ENCODE data around the gene PKM.

The PKM gene

DNA sequence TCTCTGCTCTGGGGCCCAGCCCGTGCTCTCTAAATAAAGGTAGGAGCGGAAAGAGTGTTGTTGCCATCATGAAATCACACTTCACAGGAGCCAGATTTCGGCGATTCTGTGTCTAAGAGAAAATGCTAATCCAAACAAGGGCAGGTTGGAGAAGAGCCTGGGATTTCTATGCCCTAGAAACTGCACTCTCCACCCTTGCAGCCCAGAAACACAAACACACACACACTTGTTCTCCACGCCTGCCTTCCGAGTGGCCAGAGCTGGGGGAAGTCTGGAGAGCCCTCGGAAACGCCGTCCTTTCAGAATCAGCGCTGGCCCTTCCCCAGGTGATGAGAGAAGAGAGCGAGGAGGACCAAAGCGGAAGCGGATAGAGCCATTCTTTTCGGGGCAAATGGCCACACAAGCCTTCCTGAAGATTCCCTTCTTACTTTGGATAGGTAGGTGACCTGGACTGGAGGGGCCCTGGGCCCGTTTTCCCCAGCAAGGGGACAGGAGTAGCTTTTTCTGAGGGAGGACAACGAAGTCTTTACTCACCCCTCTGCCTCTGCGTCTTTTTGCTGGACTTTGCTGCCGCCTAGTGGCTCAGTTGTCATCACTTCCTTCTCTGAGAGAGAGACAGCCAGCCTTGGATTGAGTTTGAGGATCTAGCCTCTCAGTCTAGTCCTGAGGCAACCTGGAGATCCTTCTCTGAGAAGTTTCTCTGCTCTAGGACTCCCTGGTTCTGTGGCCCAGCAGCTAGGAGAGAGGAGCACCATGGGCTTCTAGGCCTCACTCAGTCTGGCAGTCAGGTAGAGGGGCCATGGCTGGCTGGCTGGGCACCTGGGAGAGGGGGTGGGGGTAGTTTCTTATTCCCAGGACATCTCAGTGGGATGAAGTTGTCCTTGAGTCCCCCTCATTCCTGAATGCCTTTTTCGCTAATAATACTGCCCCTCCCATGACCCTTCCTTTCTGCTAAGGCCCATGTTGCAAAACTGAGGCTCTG, 75.1 kb downstream of the PKM start:
- no peak overlapping the region for H4K91ac ChIP-seq (ENCODE audit: low read length)
- no peak overlapping the region for H2AFZ ChIP-seq (ENCODE audit: low read depth, low read length)
- H3K36me3 ChIP-seq (ENCODE audit: control insufficient read depth in 1 of 2, insufficient read depth in 2 of 2, low read depth in 1 of 2, low read length in 2 of 2), result no peaks in the 10 kb centered on the region
- peaks cover 2% of the 10 kb centered on the region for H3K79me1 ChIP-seq (replicated peaks; ENCODE audit: low read length, poor library complexity, severe bottlenecking)
- peaks cover 0 to 8% of the 10 kb centered on the region in 2 experiments for H3K27me3 ChIP-seq (ENCODE audit: control insufficient read depth in 1 of 2, insufficient read depth in 1 of 2, low read length in 2 of 2)
- H3K27ac ChIP-seq (ENCODE audit: low read length, poor library complexity, severe bottlenecking), result peak overlapping the region; percentile 60
- peak overlapping the region; percentile 2 for H3K4me2 ChIP-seq (ENCODE audit: low read length, poor library complexity, severe bottlenecking)
- H3K4ac ChIP-seq (ENCODE audit: low read depth in 1 of 2, low read length in 2 of 2), result no peak overlapping the region
- 45% methylated on average over 19 of the region's 19 CpGs for WGBS
- no peak overlapping the region for H2BK120ac ChIP-seq (ENCODE audit: low read depth, low read length)
- H3K4me3 ChIP-seq (ENCODE audit: insufficient read depth in 1 of 2, low read depth in 1 of 2, low read length in 2 of 2), result peak overlapping the region; percentile 18 to 84
- H2BK5ac ChIP-seq (ENCODE audit: low read depth, low read length, poor library complexity, severe bottlenecking), result peak overlapping the region; percentile 83
- H3K9ac ChIP-seq (ENCODE audit: low read length), result peak overlapping the region; percentile 76
- no peak overlapping the region for H3K14ac ChIP-seq (ENCODE audit: low read length in 2 of 2)
- DNase-seq, result peak; percentile 81
- peaks cover 16% of the 10 kb centered on the region for H3K4me1 ChIP-seq (ENCODE audit: control insufficient read depth, insufficient read depth, low read depth, low read length)
- no peak overlapping the region for H2BK15ac ChIP-seq (ENCODE audit: low read depth, poor library complexity, severe bottlenecking)
- peak overlapping the region in 1 of 2 experiments; percentile 23 for H2BK12ac ChIP-seq (ENCODE audit: low read length in 2 of 2)
- H4K8ac ChIP-seq (ENCODE audit: low read length), result no peak overlapping the region
- H3K18ac ChIP-seq (ENCODE audit: low read depth in 1 of 2, low read length in 2 of 2), result no peak overlapping the region
- no peaks in the 10 kb centered on the region for H3K9me3 ChIP-seq (ENCODE audit: control insufficient read depth, low read length)
- peak overlapping the region; percentile 63 for H2AK5ac ChIP-seq (ENCODE audit: low read length, severe bottlenecking)
- no peak overlapping the region for H3K23ac ChIP-seq (ENCODE audit: low read length in 2 of 2)

DNA sequence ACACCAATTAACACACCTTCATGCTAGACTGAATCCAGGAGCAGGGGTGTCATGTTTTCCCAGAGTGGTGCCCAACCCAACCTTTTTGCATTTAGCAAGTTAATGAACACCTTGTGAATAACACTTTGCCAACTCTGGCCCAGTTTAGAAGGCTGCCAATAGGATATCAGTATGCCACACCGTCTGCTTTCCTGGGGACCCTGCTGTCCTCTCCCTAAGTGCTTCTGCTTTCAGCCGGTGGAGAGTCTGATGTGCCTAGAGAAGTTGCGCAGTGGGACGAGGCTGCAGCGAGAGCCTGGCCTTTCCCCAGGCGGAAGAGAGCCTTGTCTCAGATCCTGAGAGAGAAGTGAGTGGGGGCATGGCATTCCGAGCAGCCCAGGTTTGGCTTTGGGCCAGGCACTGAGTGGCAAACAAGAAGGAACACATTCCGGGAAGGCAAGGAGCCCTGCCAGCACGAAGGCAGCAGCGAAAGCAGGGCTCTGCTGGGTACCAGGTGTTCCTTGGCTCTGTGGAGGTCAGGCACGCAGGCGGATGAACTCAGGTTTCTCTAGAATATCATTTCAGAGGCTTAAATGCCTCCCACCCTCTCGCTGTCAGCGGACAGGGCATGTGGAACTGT, 75.9 kb downstream of the PKM start:
- peak overlapping the region; percentile 83 for H2BK5ac ChIP-seq (ENCODE audit: low read depth, low read length, poor library complexity, severe bottlenecking)
- no peak overlapping the region for H2BK15ac ChIP-seq (ENCODE audit: low read depth, poor library complexity, severe bottlenecking)
- peaks cover 2% of the 10 kb centered on the region for H3K79me1 ChIP-seq (replicated peaks; ENCODE audit: low read length, poor library complexity, severe bottlenecking)
- peaks cover 0 to 8% of the 10 kb centered on the region in 2 experiments for H3K27me3 ChIP-seq (ENCODE audit: control insufficient read depth in 1 of 2, insufficient read depth in 1 of 2, low read length in 2 of 2)
- H3K9me3 ChIP-seq (ENCODE audit: control insufficient read depth, low read length), result no peaks in the 10 kb centered on the region
- H4K91ac ChIP-seq (ENCODE audit: low read length), result no peak overlapping the region
- H3K4me2 ChIP-seq (ENCODE audit: low read length, poor library complexity, severe bottlenecking), result peak overlapping the region; percentile 2
- H3K14ac ChIP-seq (ENCODE audit: low read length in 2 of 2), result no peak overlapping the region
- H3K36me3 ChIP-seq (ENCODE audit: control insufficient read depth in 1 of 2, insufficient read depth in 2 of 2, low read depth in 1 of 2, low read length in 2 of 2), result no peaks in the 10 kb centered on the region
- H3K18ac ChIP-seq (ENCODE audit: low read depth in 1 of 2, low read length in 2 of 2), result no peak overlapping the region
- H2AK5ac ChIP-seq (ENCODE audit: low read length, severe bottlenecking), result no peak overlapping the region
- H2AFZ ChIP-seq (ENCODE audit: low read depth, low read length), result no peak overlapping the region
- H3K4ac ChIP-seq (ENCODE audit: low read depth in 1 of 2, low read length in 2 of 2), result no peak overlapping the region
- WGBS, result 81% methylated on average over 14 of the region's 14 CpGs
- peak overlapping the region; percentile 76 for H3K9ac ChIP-seq (ENCODE audit: low read length)
- no peak overlapping the region for H3K23ac ChIP-seq (ENCODE audit: low read length in 2 of 2)
- peak; percentile 11 for DNase-seq
- H3K27ac ChIP-seq (ENCODE audit: low read length, poor library complexity, severe bottlenecking), result peak overlapping the region; percentile 60
- H2BK12ac ChIP-seq (ENCODE audit: low read length in 2 of 2), result no peak overlapping the region
- H4K8ac ChIP-seq (ENCODE audit: low read length), result no peak overlapping the region
- peaks cover 16% of the 10 kb centered on the region for H3K4me1 ChIP-seq (ENCODE audit: control insufficient read depth, insufficient read depth, low read depth, low read length)
- H2BK120ac ChIP-seq (ENCODE audit: low read depth, low read length), result no peak overlapping the region
- H3K4me3 ChIP-seq (ENCODE audit: insufficient read depth in 1 of 2, low read depth in 1 of 2, low read length in 2 of 2), result peak overlapping the region in 1 of 2 experiments; percentile 84

DNA sequence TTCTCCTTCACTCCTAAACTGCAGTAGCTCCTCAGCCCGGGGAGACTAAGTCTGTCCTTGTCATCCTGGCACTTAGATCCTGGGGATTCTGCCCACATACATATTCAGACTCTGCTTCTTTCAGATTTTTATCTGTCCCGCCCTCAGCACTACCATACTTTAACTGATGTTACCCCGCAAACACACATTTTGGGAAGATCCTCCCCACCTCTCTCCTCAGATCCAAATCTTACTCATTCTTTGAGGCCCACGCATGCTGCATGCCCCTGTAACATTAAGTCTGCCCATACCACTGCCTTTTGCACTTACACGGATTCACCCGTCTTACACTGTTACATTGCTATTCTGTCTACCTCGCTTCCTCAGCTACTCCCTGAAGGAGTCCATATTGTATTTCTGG, 76.7 kb downstream of the PKM start:
- H3K4me3 ChIP-seq (ENCODE audit: insufficient read depth in 1 of 2, low read depth in 1 of 2, low read length in 2 of 2), result no peak overlapping the region
- H2AFZ ChIP-seq (ENCODE audit: low read depth, low read length), result no peak overlapping the region
- peaks cover 16% of the 10 kb centered on the region for H3K4me1 ChIP-seq (ENCODE audit: control insufficient read depth, insufficient read depth, low read depth, low read length)
- no peak overlapping the region for H3K23ac ChIP-seq (ENCODE audit: low read length in 2 of 2)
- H2BK12ac ChIP-seq (ENCODE audit: low read length in 2 of 2), result no peak overlapping the region
- no peak overlapping the region for H3K4ac ChIP-seq (ENCODE audit: low read depth in 1 of 2, low read length in 2 of 2)
- no peaks in the 10 kb centered on the region for H3K9me3 ChIP-seq (ENCODE audit: control insufficient read depth, low read length)
- H3K27me3 ChIP-seq (ENCODE audit: control insufficient read depth in 1 of 2, insufficient read depth in 1 of 2, low read length in 2 of 2), result peaks cover 0 to 8% of the 10 kb centered on the region in 2 experiments
- H3K27ac ChIP-seq (ENCODE audit: low read length, poor library complexity, severe bottlenecking), result peak overlapping the region; percentile 1
- 95% methylated on average over 7 of the region's 7 CpGs for WGBS
- H3K36me3 ChIP-seq (ENCODE audit: control insufficient read depth in 1 of 2, insufficient read depth in 2 of 2, low read depth in 1 of 2, low read length in 2 of 2), result no peaks in the 10 kb centered on the region
- H2BK5ac ChIP-seq (ENCODE audit: low read depth, low read length, poor library complexity, severe bottlenecking), result no peak overlapping the region
- peak overlapping the region; percentile 60 for H2AK5ac ChIP-seq (ENCODE audit: low read length, severe bottlenecking)
- no peak overlapping the region for H3K14ac ChIP-seq (ENCODE audit: low read length in 2 of 2)
- no peak for DNase-seq
- no peak overlapping the region for H2BK15ac ChIP-seq (ENCODE audit: low read depth, poor library complexity, severe bottlenecking)
- H2BK120ac ChIP-seq (ENCODE audit: low read depth, low read length), result no peak overlapping the region
- H4K8ac ChIP-seq (ENCODE audit: low read length), result no peak overlapping the region
- no peak overlapping the region for H4K91ac ChIP-seq (ENCODE audit: low read length)
- no peak overlapping the region for H3K9ac ChIP-seq (ENCODE audit: low read length)
- no peak overlapping the region for H3K18ac ChIP-seq (ENCODE audit: low read depth in 1 of 2, low read length in 2 of 2)
- no peak overlapping the region for H3K4me2 ChIP-seq (ENCODE audit: low read length, poor library complexity, severe bottlenecking)
- peaks cover 2% of the 10 kb centered on the region for H3K79me1 ChIP-seq (replicated peaks; ENCODE audit: low read length, poor library complexity, severe bottlenecking)

All from mesenchymal stem cell (in vitro differentiated cells and primary cell).